Uterus (tissue), 4 donors: Measurements from ENCODE around the gene FBXL13. TPM values are rescaled to one million over a fixed set of nuclear protein-coding genes. Genes with fewer than 3 reads are reported as not detected.

Source experiments
- DNase-seq, 2 donors: peaks; one replicate each; pipeline ENCODE4 v3.0.0-alpha.2; 2019 to 2020
- H3K27ac ChIP-seq, 2 donors: fragments of 200-600 bp; sonication (generic); 1 replicate in 1 of 2; 2 replicates in 1 of 2; pipeline ENCODE4 v1.5.1; 2016 to 2018
- H3K27me3 ChIP-seq, 2 donors: fragments of 200-600 bp; sonication (generic); one replicate each; pipeline ENCODE4 v1.5.1; 2018 to 2019; ENCODE audit warnings: control low read depth in 1 of 2
- H3K36me3 ChIP-seq, 2 donors: fragments of 200-600 bp; sonication (generic); one replicate each; pipeline ENCODE4 v1.5.1; 2019; ENCODE audit warnings: control low read depth in 1 of 2
- H3K4me1 ChIP-seq, 2 donors: fragments of 200-600 bp; sonication (generic); one replicate each; pipeline ENCODE4 v1.5.1; 2018 to 2019; ENCODE audit warnings: control low read depth in 1 of 2
- H3K4me3 ChIP-seq, 2 donors: fragments of 200-600 bp; sonication (generic); 1 replicate in 1 of 2; 2 replicates in 1 of 2; pipeline ENCODE4 v1.5.1; 2018 to 2019; ENCODE audit warnings: mild to moderate bottlenecking in 1 of 2
- H3K9me3 ChIP-seq, 2 donors: fragments of 200-600 bp; sonication (generic); one replicate each; pipeline ENCODE4 v1.5.1; 2019; ENCODE audit warnings: control low read depth in 1 of 2
- CTCF ChIP-seq, 4 experiments: fragments of 200-600 bp in 2 of 4; fragments of 450-650 bp in 2 of 4; sonication (generic) in 2 of 4; IDR thresholded peaks; one replicate each; pipeline ENCODE4 v1.5.1; 2016 to 2019; ENCODE audit warnings: antibody characterized with exemption in 4 of 4, mild to moderate bottlenecking in 2 of 4, moderate library complexity in 1 of 4
- POLR2A ChIP-seq, 2 donors: fragments of 450-650 bp; IDR thresholded peaks; one replicate each; pipeline ENCODE4 v1.6.1; 2016; ENCODE audit warnings: antibody characterized with exemption in 2 of 2, mild to moderate bottlenecking in 1 of 2, moderate library complexity in 1 of 2
- intact Hi-C: fragments of 100-400 bp; cut with DNase I; formaldehyde crosslinking; loops from one replicate; pipeline ENCODE4 v1.15.1; 2023; ENCODE audit warnings: low total_unique reads
- total RNA-seq, 4 donors: library from RNA; depleted of rRNA in 3 of 4; stranded (reverse); fragments of >200 nt in 3 of 4; gene quantifications; one replicate each; pipeline versions ENCODE4 v1.1.0 to v1.2.4, GENCODE V29; 2014 to 2023
- donor health status: DM: yes; HTN: yes; CAD: no.

Gene FBXL13
- total RNA-seq, 4 donors from 2014 or later = 1.2 to 12.9 (median 5.5) TPM

DNA sequence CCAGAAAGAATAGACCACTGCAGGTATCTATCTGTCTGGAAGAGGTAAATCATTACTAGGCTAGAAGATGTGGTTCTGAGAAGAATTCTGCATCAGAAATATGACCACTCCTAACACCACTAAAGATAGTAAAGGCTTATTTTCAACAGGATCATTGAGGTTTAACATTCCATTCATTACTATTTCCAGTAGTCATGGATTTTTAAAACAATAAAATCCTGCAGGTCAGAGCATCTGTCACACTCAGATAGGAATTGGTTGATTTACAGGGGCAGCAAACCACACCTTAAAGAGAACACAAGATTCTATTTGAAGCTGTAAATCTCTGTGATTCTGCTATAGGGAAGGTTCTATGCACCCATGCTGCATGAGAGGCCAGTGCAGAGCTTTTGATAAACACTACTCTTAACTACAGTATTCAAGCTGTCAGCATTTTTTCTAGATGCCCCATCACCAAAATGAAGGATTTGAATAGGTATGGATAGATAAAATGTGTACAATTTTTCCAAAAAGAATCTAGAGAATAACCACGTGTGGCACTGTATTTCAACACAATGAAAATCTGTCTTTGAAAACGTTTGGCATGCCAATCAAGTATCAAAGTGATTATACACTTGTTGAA is 147.2 kb downstream of the FBXL13 start:
- no peak overlapping the region for H3K4me3 ChIP-seq
- TF ChIP-seq POLR2A (IDR thresholded peaks at IDR 0.05) (no peak), CTCF (IDR thresholded peaks at IDR 0.05) (no peak)
- H3K36me3 ChIP-seq = no peaks in the 10 kb centered on the region
- intact Hi-C loops = no loop called here
- no peak overlapping the region for H3K27ac ChIP-seq
- H3K4me1 ChIP-seq = no peaks in the 10 kb centered on the region
- no peaks in the 10 kb centered on the region for H3K27me3 ChIP-seq
- H3K9me3 ChIP-seq = no peaks in the 10 kb centered on the region
- DNase-seq = no peak

DNA sequence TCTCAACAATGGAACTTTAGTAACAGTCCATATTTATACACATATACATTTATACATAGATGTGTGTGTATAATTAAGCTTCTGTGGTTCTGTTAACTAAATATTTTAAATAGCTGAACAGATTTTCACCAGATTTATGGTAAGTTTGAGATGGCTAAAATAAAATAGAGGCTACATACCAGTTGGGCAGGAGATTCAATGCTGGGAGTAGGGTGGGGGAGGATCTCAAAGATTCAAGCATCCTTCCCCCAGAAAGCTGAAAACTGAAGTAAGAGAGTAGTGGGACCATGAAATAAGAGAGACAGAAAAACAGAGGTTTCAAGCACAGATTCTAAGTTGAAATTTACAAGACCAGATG is 147.8 kb downstream of the FBXL13 start:
- intact Hi-C loops = no loop called here
- DNase-seq = no peak
- no peak overlapping the region for H3K4me3 ChIP-seq
- no peaks in the 10 kb centered on the region for H3K9me3 ChIP-seq
- TF ChIP-seq CTCF (IDR thresholded peaks at IDR 0.05) (no peak), POLR2A (IDR thresholded peaks at IDR 0.05) (no peak)
- no peaks in the 10 kb centered on the region for H3K4me1 ChIP-seq
- H3K27ac ChIP-seq = no peak overlapping the region
- no peaks in the 10 kb centered on the region for H3K36me3 ChIP-seq
- H3K27me3 ChIP-seq = no peaks in the 10 kb centered on the region

DNA sequence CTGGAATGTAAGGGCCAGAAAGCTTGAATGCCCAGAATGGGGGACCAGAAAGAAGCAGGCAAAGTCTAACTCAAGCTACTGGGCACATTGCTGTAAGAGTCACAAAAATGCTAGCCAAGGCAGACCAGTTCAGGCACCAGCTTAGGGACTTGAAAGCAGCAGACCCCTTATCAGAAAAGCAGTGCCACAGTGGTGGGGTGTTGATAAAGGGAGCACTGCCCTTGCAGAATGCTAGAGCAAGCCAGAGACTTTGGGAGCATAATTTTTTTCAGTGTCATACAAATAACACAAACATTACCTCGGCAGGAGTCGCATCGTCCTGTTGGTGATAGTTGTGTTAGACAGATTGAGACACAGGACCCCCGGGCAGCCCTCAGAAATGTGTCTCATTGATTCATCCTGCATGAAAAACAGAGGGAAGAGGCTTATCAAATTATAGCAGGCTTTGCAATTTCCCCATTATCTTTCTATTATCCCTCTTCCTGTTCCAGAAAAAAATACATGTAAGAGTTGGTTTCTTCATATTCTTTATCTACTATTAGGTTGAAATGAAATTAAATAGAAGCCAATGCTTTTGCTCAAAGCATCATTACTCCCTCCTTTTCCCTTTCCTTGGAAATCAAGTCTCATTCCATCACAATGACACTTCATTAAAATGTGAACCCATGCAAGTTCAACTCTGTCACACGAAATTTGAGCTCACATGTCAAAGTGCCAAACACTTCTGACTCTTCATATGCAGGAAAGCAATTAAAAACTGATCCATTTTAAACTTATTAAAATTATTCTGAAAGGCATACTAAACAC is 148.4 kb downstream of the FBXL13 start:
- Histone ChIP-seq H3K4me3 (no peak overlapping the region), H3K4me1 (no peaks in the 10 kb centered on the region), H3K36me3 (no peaks in the 10 kb centered on the region), H3K9me3 (no peaks in the 10 kb centered on the region), H3K27me3 (no peaks in the 10 kb centered on the region), H3K27ac (no peak overlapping the region)
- DNase-seq = no peak
- TF ChIP-seq CTCF (IDR thresholded peaks at IDR 0.05) (no peak), POLR2A (IDR thresholded peaks at IDR 0.05) (no peak)
- intact Hi-C loops = no loop called here

DNA sequence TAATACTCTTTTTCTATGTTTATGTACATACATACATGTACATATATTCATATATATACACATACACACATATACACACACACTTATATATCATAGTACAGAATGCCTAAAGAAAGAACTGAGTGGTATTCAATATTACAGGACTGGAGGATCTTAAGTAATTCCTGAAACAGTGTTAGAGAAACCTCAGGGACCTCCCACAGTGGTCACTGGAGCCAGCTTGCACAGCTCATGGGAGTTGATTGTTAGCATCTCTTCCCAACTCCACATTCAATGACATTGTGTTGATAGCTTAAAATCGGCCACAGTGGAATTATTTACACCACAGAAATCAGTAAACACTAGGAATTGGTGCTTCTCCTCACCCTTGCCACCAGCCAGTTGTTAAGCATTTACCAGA is 155.8 kb downstream of the FBXL13 start:
- intact Hi-C loops = no loop called here
- TF ChIP-seq CTCF (IDR thresholded peaks at IDR 0.05) (no peak), POLR2A (IDR thresholded peaks at IDR 0.05) (no peak)
- Histone ChIP-seq H3K4me3 (no peak overlapping the region), H3K4me1 (no peaks in the 10 kb centered on the region), H3K27me3 (no peaks in the 10 kb centered on the region), H3K36me3 (no peaks in the 10 kb centered on the region), H3K27ac (no peak overlapping the region), H3K9me3 (no peaks in the 10 kb centered on the region)
- no peak for DNase-seq
